Activated T-helper 1 cell treated with Interleukin-2 at 50 U/mL for 16 hours (primary cell): ENCODE results near the gene TRAF4.
A peak's percentile ranks its signal among the peaks of the same experiment; 100 is the strongest.

Source experiments
- DNase-seq: peaks from one replicate; pipeline ENCODE4 v3.0.0-alpha.2; 2020; ENCODE audit warnings: low read depth

TRAF4 gene

GRCh38 chr17:28743243-28744103, at the start of gene TRAF4:
Gene TRAF4, plus strand, starts transcription at chr17:28744011. Its CDS starts 102 bp downstream, at chr17:28744113.
- DNase-seq: peak; percentile 66

- DNase-seq: no peak
Measured at GRCh38 chr17:28698253-28698941, 45.4 kb upstream of the TRAF4 start.

- no peak for DNase-seq
Measured at GRCh38 chr17:28700278-28700677, 43.5 kb upstream of the TRAF4 start.

GRCh38 chr17:28700830-28701492, 42.9 kb upstream of the TRAF4 start:
- DNase-seq: no peak

- no peak for DNase-seq
Measured at GRCh38 chr17:28702026-28702751, 41.6 kb upstream of the TRAF4 start.

- DNase-seq: no peak
Measured at GRCh38 chr17:28702752-28703150, 41.1 kb upstream of the TRAF4 start.

- DNase-seq: no peak
Measured at GRCh38 chr17:28703552-28704218, 40.1 kb upstream of the TRAF4 start.

- DNase-seq: no peak
Measured at GRCh38 chr17:28704219-28704858, 39.5 kb upstream of the TRAF4 start.

- no peak for DNase-seq
Measured at GRCh38 chr17:28705074-28705659, 38.6 kb upstream of the TRAF4 start.

- DNase-seq: no peak
Measured at GRCh38 chr17:28705728-28706334, 38.0 kb upstream of the TRAF4 start.

- no peak for DNase-seq
Measured at GRCh38 chr17:28706471-28707338, 37.1 kb upstream of the TRAF4 start.

- DNase-seq: no peak
Measured at GRCh38 chr17:28707339-28707720, 36.5 kb upstream of the TRAF4 start.

GRCh38 chr17:28710861-28711722, 32.7 kb upstream of the TRAF4 start:
- peak; percentile 82 for DNase-seq

- no peak for DNase-seq
Measured at GRCh38 chr17:28711723-28712031, 32.1 kb upstream of the TRAF4 start, which contains the start of gene PROCA1. Gene PROCA1, minus strand, starts transcription at chr17:28711888. Its CDS starts 228 bp downstream, at chr17:28711660.

- DNase-seq: peak; percentile 48
Measured at GRCh38 chr17:28712032-28712704, 31.6 kb upstream of the TRAF4 start.

- DNase-seq: no peak
Measured at GRCh38 chr17:28712705-28713415, 31.0 kb upstream of the TRAF4 start.

GRCh38 chr17:28714281-28714680, 29.5 kb upstream of the TRAF4 start:
- DNase-seq: no peak
